WTC11 (cell line): ENCODE results near the gene PLD5. TPM values are rescaled to one million over a fixed set of nuclear protein-coding genes. Genes with fewer than 3 reads are reported as not detected.

ENCODE experiments used
- ATAC-seq: fragments of 200-7000 bp; cut with Tn5 transposase; 2 replicates; pipeline ENCODE4 v1.10.0; 2021; ENCODE audit warnings: mild to moderate bottlenecking, moderate library complexity
- CTCF ChIA-PET: fragments of 300-600 bp; sonication (Branson Sonifier 250); formaldehyde crosslinking; loops from one replicate; lab custom pipeline; 2021; ENCODE audit warnings: antibody characterized with exemption; lab: Charles Lee
- POLR2A ChIA-PET: fragments of 350-600 bp; sonication (Branson Sonifier 250); formaldehyde crosslinking; loops from one replicate; lab custom pipeline; 2021; ENCODE audit warnings: antibody characterized with exemption; lab: Charles Lee
- DNase-seq: peaks from one replicate; pipeline ENCODE4 v3.0.0; 2021; ENCODE audit warnings: low spot score
- H3K27ac Mint-ChIP-seq: 2 replicates; pipeline ENCODE4 v1.8.0; 2021; ENCODE audit warnings: mixed read lengths
- H3K27me3 Mint-ChIP-seq: 2 replicates; pipeline ENCODE4 v1.8.0; 2021; ENCODE audit warnings: low read depth, mild to moderate bottlenecking, moderate library complexity, mixed read lengths
- H3K36me3 Mint-ChIP-seq: 2 replicates; pipeline ENCODE4 v1.8.0; 2021; ENCODE audit warnings: mixed read lengths
- H3K4me1 Mint-ChIP-seq: 2 replicates; pipeline ENCODE4 v1.8.0; 2022; ENCODE audit warnings: mixed read lengths
- H3K4me3 Mint-ChIP-seq: 2 replicates; pipeline ENCODE4 v1.8.0; 2021; ENCODE audit warnings: mild to moderate bottlenecking, moderate library complexity, mixed read lengths
- H3K9me3 Mint-ChIP-seq: 2 replicates; pipeline ENCODE4 v1.8.0; 2021; ENCODE audit warnings: mixed read lengths
- AFF4 ChIP-seq: sonication (generic); formaldehyde crosslinking; IDR thresholded peaks from 2 replicates; pipeline ENCODE4 v1.8.1; 2023; ENCODE audit warnings: mild to moderate bottlenecking, missing genetic modification reagents, borderline replicate concordance
- AR ChIP-seq: fragments of 250-450 bp; sonication (Bioruptor Pico); IDR thresholded peaks from 2 replicates; pipeline ENCODE4 v1.9.0; 2021; ENCODE audit warnings: mild to moderate bottlenecking
- ATF3 ChIP-seq: sonication (generic); formaldehyde crosslinking; conservative IDR thresholded peaks from 2 replicates; pipeline ENCODE4 v1.8.1; 2022; ENCODE audit warnings: mild to moderate bottlenecking, missing genetic modification reagents
- CDX4 ChIP-seq: fragments of 250-450 bp; sonication (Bioruptor Pico); IDR thresholded peaks from 2 replicates; pipeline ENCODE4 v1.9.0; 2021; ENCODE audit warnings: moderate library complexity, mild to moderate bottlenecking, inconsistent platforms, borderline replicate concordance
- EMX1 ChIP-seq: fragments of 250-450 bp; sonication (Bioruptor Pico); IDR thresholded peaks from 2 replicates; pipeline ENCODE4 v1.8.0; 2021; ENCODE audit warnings: mild to moderate bottlenecking
- FOXP4 ChIP-seq: sonication (generic); formaldehyde crosslinking; IDR thresholded peaks from 2 replicates; pipeline ENCODE4 v1.8.0; 2022; ENCODE audit warnings: mild to moderate bottlenecking, missing genetic modification reagents
- IRF2 ChIP-seq: sonication (generic); formaldehyde crosslinking; IDR thresholded peaks from 2 replicates; pipeline ENCODE4 v1.8.0; 2022; ENCODE audit warnings: low read depth, missing genetic modification reagents, borderline replicate concordance
- MXD4 ChIP-seq: fragments of 250-450 bp; sonication (Bioruptor Pico); IDR thresholded peaks from 2 replicates; pipeline ENCODE4 v1.8.0; 2021; ENCODE audit warnings: mild to moderate bottlenecking, moderate library complexity, borderline replicate concordance
- NFE2L1 ChIP-seq: sonication (generic); formaldehyde crosslinking; IDR thresholded peaks from 2 replicates; pipeline ENCODE4 v1.8.1; 2023; ENCODE audit warnings: missing genetic modification reagents
- NR1H2 ChIP-seq: sonication (generic); formaldehyde crosslinking; IDR thresholded peaks from 2 replicates; pipeline ENCODE4 v1.9.0; 2021; ENCODE audit warnings: mild to moderate bottlenecking, moderate library complexity, missing genetic modification reagents
- NR2C2 ChIP-seq: sonication (generic); formaldehyde crosslinking; IDR thresholded peaks from 2 replicates; pipeline ENCODE4 v1.8.0; 2022; ENCODE audit warnings: mild to moderate bottlenecking, missing genetic modification reagents
- NR3C1 ChIP-seq: sonication (generic); formaldehyde crosslinking; conservative IDR thresholded peaks from 2 replicates; pipeline ENCODE4 v1.8.1; 2023; ENCODE audit warnings: low read depth, mild to moderate bottlenecking, missing genetic modification reagents
- PREB ChIP-seq: sonication (generic); formaldehyde crosslinking; IDR thresholded peaks from 2 replicates; pipeline ENCODE4 v1.8.1; 2022; ENCODE audit warnings: mild to moderate bottlenecking, missing genetic modification reagents, moderate library complexity, borderline replicate concordance
- PRRX2 ChIP-seq: fragments of 250-450 bp; sonication (Bioruptor Pico); IDR thresholded peaks from 2 replicates; pipeline ENCODE4 v1.8.0; 2021; ENCODE audit warnings: mild to moderate bottlenecking
- SMAD3 ChIP-seq: sonication (generic); formaldehyde crosslinking; IDR thresholded peaks from 2 replicates; pipeline ENCODE4 v1.8.0; 2022; ENCODE audit warnings: missing genetic modification reagents, mild to moderate bottlenecking, borderline replicate concordance
- SMAD4 ChIP-seq: sonication (generic); formaldehyde crosslinking; IDR thresholded peaks from 2 replicates; pipeline ENCODE4 v1.8.0; 2022; ENCODE audit warnings: mild to moderate bottlenecking, missing genetic modification reagents
- USF1 ChIP-seq: sonication (generic); formaldehyde crosslinking; IDR thresholded peaks from 2 replicates; pipeline ENCODE4 v1.8.0; 2022; ENCODE audit warnings: mild to moderate bottlenecking, missing genetic modification reagents
- ZMAT4 ChIP-seq: fragments of 250-450 bp; sonication (Bioruptor Pico); IDR thresholded peaks from 2 replicates; pipeline ENCODE4 v1.9.0; 2021; ENCODE audit warnings: mild to moderate bottlenecking
- ZNF423 ChIP-seq: fragments of 250-450 bp; sonication (Bioruptor Pico); IDR thresholded peaks from 2 replicates; pipeline ENCODE4 v2.1.2; 2022; ENCODE audit warnings: mild to moderate bottlenecking, moderate library complexity
- ZNF425 ChIP-seq: fragments of 250-450 bp; sonication (Bioruptor Pico); conservative IDR thresholded peaks from 2 replicates; pipeline ENCODE4 v1.9.0; 2021; ENCODE audit warnings: mild to moderate bottlenecking
- total RNA-seq: library from RNA; stranded (reverse); gene quantifications from 3 replicates; pipeline ENCODE4 v1.2.3, GENCODE V29; 2021

The PLD5 gene
- total RNA-seq, 1 experiment from 2014 or later: 6.4 TPM

GRCh38 chr1:242544071-242544470 is 19.6 kb upstream of the PLD5 start:
- no peaks in the 10 kb centered on the region for H3K27me3 Mint-ChIP-seq
- no peak for DNase-seq
- no peak for TF ChIP-seq AFF4
- no peak for TF ChIP-seq PRRX2 (CRISPR knock-in tag)
- TF ChIP-seq ZNF425 (CRISPR knock-in tag): no peak
- no peak for TF ChIP-seq ZNF423 (CRISPR knock-in tag)
- no peak for TF ChIP-seq SMAD4
- no peak for TF ChIP-seq ATF3
- no peak for TF ChIP-seq PREB (CRISPR knock-in tag)
- no peak for TF ChIP-seq USF1
- TF ChIP-seq NR2C2 (CRISPR knock-in tag): no peak
- TF ChIP-seq MXD4: no peak
- TF ChIP-seq IRF2 (CRISPR knock-in tag): no peak
- TF ChIP-seq CDX4: no peak
- no peak for TF ChIP-seq NFE2L1
- TF ChIP-seq, all 79 proteins: peak for 0
- CTCF ChIA-PET: no interaction called here
- ATAC-seq: no peak
- Mint-ChIP-seq H3K9me3 (no peaks in the 10 kb centered on the region), H3K4me3 (no peak overlapping the region), H3K36me3 (no peaks in the 10 kb centered on the region), H3K4me1 (peaks cover 12% of the 10 kb centered on the region), H3K27ac (0 out of 2 replicates have a peak overlapping the region, but pooled peaks have one; percentile 15)
- POLR2A ChIA-PET: no interaction called here

- ATAC-seq (peak; percentile 28; the same call in 1 of the 2 replicates), DNase-seq (no peak)
- H3K4me3 Mint-ChIP-seq: no peak overlapping the region
- H3K4me1 Mint-ChIP-seq: peaks cover 12% of the 10 kb centered on the region
- no peak overlapping the region for H3K27ac Mint-ChIP-seq
- 0 out of 2 replicates have a peak, but pooled peaks cover 5% of the 10 kb centered on the region for H3K9me3 Mint-ChIP-seq
- POLR2A ChIA-PET: no interaction called here
- H3K27me3 Mint-ChIP-seq: no peaks in the 10 kb centered on the region
- H3K36me3 Mint-ChIP-seq: no peaks in the 10 kb centered on the region
- CTCF ChIA-PET: no interaction called here
- TF ChIP-seq ZMAT4 (CRISPR knock-in tag) (no peak), NR1H2 (CRISPR knock-in tag) (no peak), IRF2 (CRISPR knock-in tag) (no peak), EMX1 (CRISPR knock-in tag) (no peak), FOXP4 (CRISPR knock-in tag) (no peak), NR3C1 (no peak), SMAD3 (CRISPR knock-in tag) (no peak), AR (CRISPR knock-in tag) (no peak)
Measured at GRCh38 chr1:242542271-242542670, 17.8 kb upstream of the PLD5 start.
